Fibroblast of lung (primary cell): ENCODE data around the gene KRTAP4-3.

Experiments used
- EZH2 ChIP-seq: IDR thresholded peaks from 2 replicates; pipeline ENCODE4 v1.5.1; 2012; ENCODE audit warnings: low read length, control low read depth, mild to moderate bottlenecking; ENCODE audit errors: missing control alignments
- TF ChIP-seq, protein P1 (sequence below), 2 donors: IDR thresholded peaks in 1 of 2; conservative IDR thresholded peaks in 1 of 2; 1 replicate in 1 of 2; 2 replicates in 1 of 2; pipeline ENCODE4 v1.5.1; 2011 to 2012; ENCODE audit warnings: low read length in 2 of 2, control low read depth in 1 of 2, inconsistent platforms in 1 of 2, low read depth in 1 of 2, mild to moderate bottlenecking in 1 of 2

DNA sequence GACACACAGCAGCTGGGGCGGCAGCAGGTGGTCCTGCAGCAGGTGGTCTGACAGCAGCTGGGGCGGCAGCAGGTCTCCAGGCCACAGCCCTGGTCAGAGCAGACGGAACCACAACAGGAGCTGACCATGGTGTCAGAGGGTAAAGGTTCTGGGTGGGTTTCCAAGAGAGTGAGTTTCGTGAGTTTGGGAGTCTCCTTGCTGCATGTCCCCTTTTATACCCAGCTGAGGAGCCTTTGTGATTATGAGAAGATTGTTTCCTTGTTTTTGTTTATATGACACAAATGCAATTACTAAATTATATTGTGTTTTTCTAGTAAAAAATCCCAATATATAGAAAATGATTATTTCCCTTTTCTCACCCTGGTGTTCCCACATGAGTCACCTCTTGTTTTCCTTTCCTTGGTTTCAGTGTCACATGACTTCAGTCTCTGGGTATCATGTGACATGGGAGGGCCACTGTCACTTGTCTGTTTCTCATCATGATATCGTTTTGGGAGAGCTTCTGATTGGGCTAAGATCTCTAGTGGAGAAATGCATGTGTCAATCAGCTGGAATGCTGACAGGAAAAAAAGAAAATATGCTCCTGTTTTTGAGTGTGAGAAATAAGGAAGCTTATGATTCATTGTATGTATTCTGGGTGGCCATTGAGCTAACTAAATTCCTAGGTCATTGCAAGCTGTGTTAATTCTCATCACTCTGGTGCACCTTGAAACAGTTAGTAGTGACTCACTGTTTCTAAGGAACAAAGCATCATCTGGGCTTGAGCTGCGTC is 27.5 kb downstream of the KRTAP4-3 start, which contains the start of gene KRTAP4-6:
- TF ChIP-seq, protein P1, sequence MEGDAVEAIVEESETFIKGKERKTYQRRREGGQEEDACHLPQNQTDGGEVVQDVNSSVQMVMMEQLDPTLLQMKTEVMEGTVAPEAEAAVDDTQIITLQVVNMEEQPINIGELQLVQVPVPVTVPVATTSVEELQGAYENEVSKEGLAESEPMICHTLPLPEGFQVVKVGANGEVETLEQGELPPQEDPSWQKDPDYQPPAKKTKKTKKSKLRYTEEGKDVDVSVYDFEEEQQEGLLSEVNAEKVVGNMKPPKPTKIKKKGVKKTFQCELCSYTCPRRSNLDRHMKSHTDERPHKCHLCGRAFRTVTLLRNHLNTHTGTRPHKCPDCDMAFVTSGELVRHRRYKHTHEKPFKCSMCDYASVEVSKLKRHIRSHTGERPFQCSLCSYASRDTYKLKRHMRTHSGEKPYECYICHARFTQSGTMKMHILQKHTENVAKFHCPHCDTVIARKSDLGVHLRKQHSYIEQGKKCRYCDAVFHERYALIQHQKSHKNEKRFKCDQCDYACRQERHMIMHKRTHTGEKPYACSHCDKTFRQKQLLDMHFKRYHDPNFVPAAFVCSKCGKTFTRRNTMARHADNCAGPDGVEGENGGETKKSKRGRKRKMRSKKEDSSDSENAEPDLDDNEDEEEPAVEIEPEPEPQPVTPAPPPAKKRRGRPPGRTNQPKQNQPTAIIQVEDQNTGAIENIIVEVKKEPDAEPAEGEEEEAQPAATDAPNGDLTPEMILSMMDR (conservative IDR thresholded peaks at IDR 0.05 in 1 of 2, IDR thresholded peaks at IDR 0.05 in 1 of 2; ENCODE audit: low read depth in 1 of 2, low read length in 2 of 2) = no peak
- TF ChIP-seq EZH2 = no peak
